ENCODE measurements around the gene LYZL4. TPM values are rescaled to one million over a fixed set of nuclear protein-coding genes. Genes with fewer than 3 reads are reported as not detected.

LYZL4 gene
- total RNA-seq, 6 experiments from 2014 or later = not detected

- intact Hi-C loops (cut with DNase I) = no loop called here
- ATAC-seq (no peak), DNase-seq (no peak)
- TF ChIP-seq CTCF (IDR thresholded peaks at IDR 0.05) (no peak), POLR2A (IDR thresholded peaks at IDR 0.05) (no peak)
- no peaks in the 10 kb centered on the region for H3K27me3 ChIP-seq
- no peaks in the 10 kb centered on the region for H3K4me1 ChIP-seq
- H3K27ac ChIP-seq = no peak overlapping the region
- WGBS (ENCODE audit: insufficient coverage, low coverage, low lambda C conversion rate, missing lambda C conversion rate) = 24% methylated on average over 4 of the region's 4 CpGs
- H3K9me3 ChIP-seq = no peaks in the 10 kb centered on the region
- H3K36me3 ChIP-seq = no peaks in the 10 kb centered on the region
- H3K4me3 ChIP-seq = no peak overlapping the region
These were observed 40.6 kb downstream of the LYZL4 start for GRCh38 chr3:42369832-42370231.

- intact Hi-C loops (cut with DNase I) = no loop called here
- Histone ChIP-seq H3K27ac (no peak overlapping the region), H3K9me3 (no peaks in the 10 kb centered on the region), H3K4me1 (no peaks in the 10 kb centered on the region), H3K27me3 (no peaks in the 10 kb centered on the region), H3K36me3 (no peaks in the 10 kb centered on the region), H3K4me3 (no peak overlapping the region)
- DNase-seq (no peak), ATAC-seq (peak in 1 of 4 donors; percentile 24)
- TF ChIP-seq CTCF (IDR thresholded peaks at IDR 0.05) (no peak), POLR2A (IDR thresholded peaks at IDR 0.05) (no peak)
- WGBS (ENCODE audit: insufficient coverage, low coverage, low lambda C conversion rate, missing lambda C conversion rate) = 20% methylated on average over 3 of the region's 4 CpGs
These were observed 41.1 kb downstream of the LYZL4 start for GRCh38 chr3:42369304-42369703.

GRCh38 chr3:42368861-42369260 lies 41.5 kb downstream of the LYZL4 start:
- no peaks in the 10 kb centered on the region for H3K4me1 ChIP-seq
- ATAC-seq (no peak), DNase-seq (no peak)
- H3K4me3 ChIP-seq = no peak overlapping the region
- H3K36me3 ChIP-seq = no peaks in the 10 kb centered on the region
- WGBS (ENCODE audit: insufficient coverage, low coverage, low lambda C conversion rate, missing lambda C conversion rate) = 7% methylated on average over 1 of the region's 1 CpG
- H3K27me3 ChIP-seq = no peaks in the 10 kb centered on the region
- TF ChIP-seq POLR2A (IDR thresholded peaks at IDR 0.05) (no peak), CTCF (IDR thresholded peaks at IDR 0.05) (no peak)
- no peaks in the 10 kb centered on the region for H3K9me3 ChIP-seq
- H3K27ac ChIP-seq = no peak overlapping the region
- intact Hi-C loops (cut with DNase I) = no loop called here

- WGBS (ENCODE audit: insufficient coverage, low coverage, low lambda C conversion rate, missing lambda C conversion rate) = 45% methylated on average over 4 of the region's 4 CpGs
- intact Hi-C loops (cut with DNase I) = no loop called here
- no peak for TF ChIP-seq CTCF (IDR thresholded peaks at IDR 0.05)
- TF ChIP-seq POLR2A (IDR thresholded peaks at IDR 0.05) = no peak
- no peak for ATAC-seq
- H3K9me3 ChIP-seq = no peaks in the 10 kb centered on the region
- no peak for DNase-seq
- H3K4me3 ChIP-seq = no peak overlapping the region
- H3K4me1 ChIP-seq = no peaks in the 10 kb centered on the region
- H3K27ac ChIP-seq = no peak overlapping the region
- no peaks in the 10 kb centered on the region for H3K36me3 ChIP-seq
- H3K27me3 ChIP-seq = no peaks in the 10 kb centered on the region
These were observed 42.5 kb downstream of the LYZL4 start for GRCh38 chr3:42367903-42368302.

- no peaks in the 10 kb centered on the region for H3K4me1 ChIP-seq
- H3K9me3 ChIP-seq = no peaks in the 10 kb centered on the region
- TF ChIP-seq CTCF (IDR thresholded peaks at IDR 0.05) (no peak), POLR2A (IDR thresholded peaks at IDR 0.05) (no peak)
- ATAC-seq = no peak
- intact Hi-C loops (cut with DNase I) = no loop called here
- no peak overlapping the region for H3K4me3 ChIP-seq
- 30% methylated on average over 3 of the region's 3 CpGs for WGBS (ENCODE audit: insufficient coverage, low coverage, low lambda C conversion rate, missing lambda C conversion rate)
- DNase-seq = no peak
- H3K27me3 ChIP-seq = no peaks in the 10 kb centered on the region
- no peak overlapping the region for H3K27ac ChIP-seq
- H3K36me3 ChIP-seq = no peaks in the 10 kb centered on the region
These were observed 43.9 kb downstream of the LYZL4 start for GRCh38 chr3:42366550-42366949.

All from right lobe of liver (tissue), 6 donors.